ENCODE data around the gene ZNF235. TPM values are rescaled to one million over a fixed set of nuclear protein-coding genes. Genes with fewer than 3 reads are reported as not detected.

ZNF235 gene
- total and polyA plus RNA-seq, 2 donors from 2014 or later, result 3.0 to 9.4 TPM

GRCh38 chr19:44277331-44277730, 27.5 kb downstream of the ZNF235 start:
- FAIRE-seq (no peak), DNase-seq (no peak)
- H3K27me3 ChIP-seq (ENCODE audit: control insufficient read depth, insufficient read depth, low read length), result no peaks in the 10 kb centered on the region
- H3K4me3 ChIP-seq (ENCODE audit: low read length in 3 of 3), result no peak overlapping the region
- H3K9me3 ChIP-seq (ENCODE audit: control insufficient read depth in 2 of 3, insufficient read depth in 1 of 3, low read length in 3 of 3), result peaks cover 0 to 58% (median 15%) of the 10 kb centered on the region in 3 donors
- intact Hi-C loops (cut with DNase I), result no loop called here
- H3K4me1 ChIP-seq (ENCODE audit: control insufficient read depth in 2 of 3, insufficient read depth in 2 of 3, low read depth in 1 of 3, low read length in 3 of 3), result no peaks in the 10 kb centered on the region
- no peak overlapping the region for H3K27ac ChIP-seq (ENCODE audit: low read depth in 2 of 2, low read length in 2 of 2)
- peaks cover 0 to 5% (median 5%) of the 10 kb centered on the region in 3 donors for H3K36me3 ChIP-seq (ENCODE audit: control insufficient read depth in 2 of 3, insufficient read depth in 3 of 3, low read length in 3 of 3)
- TF ChIP-seq CTCF (IDR thresholded peaks at IDR 0.05; ENCODE audit: borderline replicate concordance, extremely low read depth, insufficient read depth), result no peak
- H3K9ac ChIP-seq (ENCODE audit: low read length in 3 of 3), result no peak overlapping the region

- Histone ChIP-seq H3K9ac (ENCODE audit: low read length in 3 of 3) (no peak overlapping the region), H3K4me1 (ENCODE audit: control insufficient read depth in 2 of 3, insufficient read depth in 2 of 3, low read depth in 1 of 3, low read length in 3 of 3) (no peaks in the 10 kb centered on the region), H3K36me3 (ENCODE audit: control insufficient read depth in 2 of 3, insufficient read depth in 3 of 3, low read length in 3 of 3) (peaks cover 0 to 1% (median 0%) of the 10 kb centered on the region in 3 donors), H3K27ac (ENCODE audit: low read depth in 2 of 2, low read length in 2 of 2) (no peak overlapping the region), H3K9me3 (ENCODE audit: control insufficient read depth in 2 of 3, insufficient read depth in 1 of 3, low read length in 3 of 3) (peaks cover 0 to 53% (median 7%) of the 10 kb centered on the region in 3 donors), H3K27me3 (ENCODE audit: control insufficient read depth, insufficient read depth, low read length) (no peaks in the 10 kb centered on the region), H3K4me3 (ENCODE audit: low read length in 3 of 3) (peak overlapping the region in 1 of 3 donors; percentile 66)
- no peak for TF ChIP-seq CTCF (IDR thresholded peaks at IDR 0.05; ENCODE audit: borderline replicate concordance, extremely low read depth, insufficient read depth)
- intact Hi-C loops (cut with DNase I), result no loop called here
- no peak for DNase-seq
- FAIRE-seq, result no peak
These were observed 44.0 kb downstream of the ZNF235 start for GRCh38 chr19:44260695-44261446.

GRCh38 chr19:44260343-44260681, 44.5 kb downstream of the ZNF235 start:
- intact Hi-C loops (cut with DNase I), result no loop called here
- no peak for FAIRE-seq
- H3K9me3 ChIP-seq (ENCODE audit: control insufficient read depth in 2 of 3, insufficient read depth in 1 of 3, low read length in 3 of 3), result peaks cover 0 to 59% (median 12%) of the 10 kb centered on the region in 3 donors
- no peaks in the 10 kb centered on the region for H3K27me3 ChIP-seq (ENCODE audit: control insufficient read depth, insufficient read depth, low read length)
- no peaks in the 10 kb centered on the region for H3K36me3 ChIP-seq (ENCODE audit: control insufficient read depth in 2 of 3, insufficient read depth in 3 of 3, low read length in 3 of 3)
- H3K4me1 ChIP-seq (ENCODE audit: control insufficient read depth in 2 of 3, insufficient read depth in 2 of 3, low read depth in 1 of 3, low read length in 3 of 3), result no peaks in the 10 kb centered on the region
- peak overlapping the region; percentile 56 to 74 (median 66) for H3K4me3 ChIP-seq (ENCODE audit: low read length in 3 of 3)
- no peak for TF ChIP-seq CTCF (IDR thresholded peaks at IDR 0.05; ENCODE audit: borderline replicate concordance, extremely low read depth, insufficient read depth)
- peak in 3 of 5 donors; percentile 23 to 45 (median 35) for DNase-seq
- H3K27ac ChIP-seq (ENCODE audit: low read depth in 2 of 2, low read length in 2 of 2), result no peak overlapping the region
- peak overlapping the region in 1 of 3 donors; percentile 49 for H3K9ac ChIP-seq (ENCODE audit: low read length in 3 of 3)
